ENCODE results near the gene PPM1M.

The PPM1M gene

DNA sequence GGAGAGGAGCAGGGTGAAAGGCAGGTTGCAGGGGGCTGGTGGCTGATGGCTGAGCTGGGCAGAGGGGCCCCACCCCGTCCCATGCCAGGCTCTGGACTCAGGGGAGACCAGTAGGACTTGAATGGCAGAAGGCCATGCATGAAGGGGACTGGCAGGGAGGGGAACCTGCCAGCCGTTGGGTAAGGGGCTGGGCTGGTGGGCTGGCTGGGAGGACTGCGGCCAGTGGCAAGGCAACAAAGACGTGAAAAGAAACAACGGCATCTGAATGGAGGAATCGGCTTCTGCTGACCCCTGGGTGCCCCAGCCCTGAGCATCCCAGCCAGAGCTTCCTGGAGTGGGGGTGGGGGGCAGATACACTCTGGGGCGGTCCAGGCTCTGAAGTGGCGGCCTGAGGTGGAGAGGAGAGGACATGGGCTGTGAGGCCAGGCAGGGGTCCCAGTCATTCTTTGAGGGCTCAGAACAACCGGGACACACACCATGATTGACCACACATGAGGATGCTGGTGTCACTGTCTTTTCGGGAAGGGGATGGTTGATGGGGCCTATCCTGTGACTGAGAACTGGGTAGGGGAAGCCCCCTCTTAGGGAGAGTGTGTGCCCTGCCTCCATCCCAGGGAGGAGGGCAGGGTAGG is 53.8 kb downstream of the PPM1M start:
- no peak for DNase-seq
